Hematopoietic multipotent progenitor cell treated with erythropoietin and hydrocortisone succinate and interleukin-3 and kit ligand, for 17 days (in vitro differentiated cells): ENCODE measurements around the gene CLCNKA.
"Not testable (repeated sequence)": the region's sequence is repeated elsewhere in the genome, so short reads cannot be mapped to it uniquely, and the experiment has no call there.

ENCODE experiments used
- DNase-seq: peaks from one replicate; pipeline ENCODE4 v3.0.0-alpha.2; 2015; ENCODE audit warnings: low spot score

The CLCNKA gene

GRCh38 chr1:16017461-16018303 lies 4.2 kb upstream of the CLCNKA start, which contains the start of gene HSPB7:
Gene HSPB7, minus strand, starts transcription at chr1:16018043. Its CDS starts 80 bp downstream, at chr1:16017963.
- DNase-seq: no peak

- no peak for DNase-seq
These were observed 3.5 kb upstream of the CLCNKA start for GRCh38 chr1:16018308-16018707.

GRCh38 chr1:16018749-16019643 lies 2.8 kb upstream of the CLCNKA start:
- DNase-seq: no peak

DNA sequence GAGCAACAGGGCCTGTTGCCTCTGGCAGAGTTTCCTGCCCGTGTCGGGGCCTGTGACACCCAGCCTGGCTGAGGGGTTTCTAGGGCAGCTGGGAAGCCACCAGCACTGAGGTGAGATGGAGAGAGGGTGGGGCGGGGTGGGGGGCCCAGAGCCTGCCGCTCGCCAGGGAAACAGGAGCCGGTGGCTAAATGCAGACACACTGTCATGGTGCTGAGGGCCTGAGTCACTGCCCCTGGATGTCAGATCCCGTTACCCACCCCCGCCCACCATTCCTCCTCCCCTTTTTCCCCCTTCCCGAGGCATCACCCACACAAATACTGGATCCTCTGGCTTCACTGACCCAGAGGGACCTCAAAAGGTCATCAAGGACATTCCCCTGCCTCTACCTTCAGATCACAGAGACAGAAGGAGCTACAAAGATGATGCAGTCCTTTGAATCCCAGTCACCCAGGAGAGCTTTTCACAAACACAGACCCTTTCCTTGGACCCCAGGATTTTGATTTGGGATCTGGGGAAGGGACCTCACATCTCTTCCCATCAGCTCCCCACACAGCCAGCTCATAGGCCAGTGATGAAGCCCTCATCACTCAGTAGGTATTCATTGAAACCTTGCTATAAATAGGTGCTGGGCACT lies 2.1 kb upstream of the CLCNKA start:
- DNase-seq: no peak

DNA sequence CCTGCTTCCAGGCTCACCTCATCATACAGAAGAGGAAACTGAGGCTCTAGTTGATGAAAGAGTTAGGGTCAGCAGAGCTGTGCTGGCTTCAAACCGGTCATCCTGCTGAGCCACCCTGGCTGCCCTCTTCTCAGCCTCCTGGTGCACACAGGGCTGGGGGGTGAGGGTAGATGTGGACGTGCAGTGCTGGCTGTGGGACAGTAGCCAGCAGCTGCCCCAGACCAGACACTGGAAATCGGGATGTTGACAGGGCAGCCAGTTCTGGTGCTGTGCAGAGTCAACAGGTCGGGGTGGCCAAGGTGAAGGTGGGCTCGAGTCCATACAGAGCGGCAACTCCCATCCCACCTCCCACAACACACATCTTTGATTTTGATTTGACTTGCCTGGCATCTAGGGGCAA lies 1.5 kb upstream of the CLCNKA start:
- DNase-seq: no peak

DNA sequence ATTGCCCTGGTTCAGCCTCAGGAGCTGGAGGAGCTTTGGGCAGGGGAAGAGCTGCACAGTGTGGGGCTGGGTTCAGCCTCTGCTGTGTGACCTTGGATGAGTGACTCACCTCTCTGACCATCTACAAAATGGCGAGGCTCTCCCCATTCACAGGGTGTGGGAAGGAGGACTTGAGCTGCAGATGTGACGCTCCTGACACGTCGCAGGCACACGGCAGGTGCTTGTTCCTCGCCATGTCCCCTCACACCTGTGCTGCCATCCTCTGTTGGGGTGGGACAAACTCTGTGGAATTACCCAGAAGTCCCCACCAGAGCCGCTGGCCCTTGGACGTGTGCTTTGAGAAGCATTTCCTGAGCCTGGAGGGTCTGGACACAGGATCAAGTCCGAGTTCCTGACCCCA lies 958 bp upstream of the CLCNKA start:
- DNase-seq: not testable (repeated sequence)

DNA sequence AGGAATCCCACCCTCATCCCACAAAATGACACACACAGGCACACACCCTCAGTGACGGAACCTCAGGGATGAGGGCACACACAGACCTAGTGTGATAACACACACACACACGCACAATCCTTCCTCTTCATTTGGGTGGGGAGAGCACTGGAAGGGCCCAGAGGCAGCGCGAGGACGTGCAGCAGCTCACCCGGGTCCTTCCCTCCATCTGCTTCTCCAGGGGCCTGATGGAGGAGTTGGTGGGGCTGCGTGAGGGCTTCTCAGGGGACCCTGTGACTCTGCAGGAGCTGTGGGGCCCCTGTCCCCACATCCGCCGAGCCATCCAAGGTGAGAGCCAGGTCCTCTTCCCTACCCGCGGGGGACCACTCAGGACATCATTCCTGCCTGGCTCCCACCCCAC lies 557 bp downstream of the CLCNKA start:
- no peak for DNase-seq

DNA sequence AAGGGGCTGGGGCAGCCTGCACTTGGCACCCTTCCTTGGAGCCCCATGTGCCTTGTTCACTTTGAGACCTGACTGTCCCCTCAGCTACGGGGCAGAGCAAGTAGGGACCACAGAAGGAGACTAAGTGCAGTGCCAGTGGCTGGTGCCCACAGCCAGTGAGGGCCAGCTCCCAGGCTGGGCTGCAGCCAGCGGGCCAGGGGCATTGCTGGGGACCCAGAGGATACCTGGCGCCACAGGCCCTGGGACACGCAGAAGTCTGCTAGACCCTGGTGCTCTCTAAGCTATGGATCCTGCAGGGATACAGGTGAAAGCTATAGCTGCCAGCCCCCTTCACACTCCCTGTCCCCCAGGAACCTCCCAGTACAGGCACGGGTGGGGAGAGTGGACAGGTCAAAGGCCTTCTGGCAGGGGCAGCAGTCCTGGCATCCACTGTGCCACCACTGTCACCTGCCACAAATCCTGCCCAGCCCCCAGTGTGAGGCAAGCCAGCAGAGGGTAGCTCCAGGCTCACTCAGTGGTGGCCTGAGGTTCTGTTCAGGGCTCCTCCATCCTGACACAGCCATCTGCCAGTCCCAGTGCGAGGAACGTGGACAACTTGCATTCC lies 1.3 kb downstream of the CLCNKA start:
- no peak for DNase-seq

GRCh38 chr1:16026302-16026701 lies 4.5 kb downstream of the CLCNKA start:
- DNase-seq: not testable (repeated sequence)

- no peak for DNase-seq
These were observed 5.1 kb downstream of the CLCNKA start for GRCh38 chr1:16026723-16027484.

- DNase-seq: no peak
These were observed 6.6 kb downstream of the CLCNKA start for GRCh38 chr1:16028237-16029002.

GRCh38 chr1:16029003-16029268 lies 7.1 kb downstream of the CLCNKA start:
- DNase-seq: not testable (repeated sequence)

- DNase-seq: no peak
These were observed 7.5 kb downstream of the CLCNKA start for GRCh38 chr1:16029288-16029687.

- DNase-seq: no peak
These were observed 9.7 kb downstream of the CLCNKA start for GRCh38 chr1:16031551-16031950.

- peak; percentile 53 for DNase-seq
These were observed 10.7 kb downstream of the CLCNKA start for GRCh38 chr1:16032388-16033102.

- not testable (repeated sequence) for DNase-seq
These were observed 11.3 kb downstream of the CLCNKA start for GRCh38 chr1:16033103-16033632.

GRCh38 chr1:16036461-16036860 lies 14.6 kb downstream of the CLCNKA start:
- not testable (repeated sequence) for DNase-seq

- no peak for DNase-seq
These were observed 16.7 kb downstream of the CLCNKA start for GRCh38 chr1:16038620-16038912.

DNA sequence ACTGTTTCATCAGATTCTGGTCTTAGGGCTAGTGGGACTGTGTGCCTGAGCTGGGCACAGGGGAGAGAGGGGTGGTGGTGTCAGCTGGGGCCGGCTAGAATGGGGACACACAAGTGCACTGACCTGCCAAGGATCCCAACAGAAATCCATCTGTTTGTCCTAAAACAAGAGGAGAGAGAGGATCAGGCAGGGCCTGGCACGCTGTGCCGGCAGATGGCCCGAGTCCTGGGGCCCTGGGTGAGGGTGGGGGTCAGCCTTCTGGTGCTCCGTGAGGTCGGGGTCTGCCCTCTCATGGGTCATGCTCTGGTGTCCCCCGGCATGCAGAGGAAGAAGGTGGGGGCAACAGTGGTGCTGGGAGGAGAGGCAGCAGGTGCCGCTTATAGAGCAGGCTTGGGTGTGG lies 18.0 kb downstream of the CLCNKA start:
- not testable (repeated sequence) for DNase-seq

DNA sequence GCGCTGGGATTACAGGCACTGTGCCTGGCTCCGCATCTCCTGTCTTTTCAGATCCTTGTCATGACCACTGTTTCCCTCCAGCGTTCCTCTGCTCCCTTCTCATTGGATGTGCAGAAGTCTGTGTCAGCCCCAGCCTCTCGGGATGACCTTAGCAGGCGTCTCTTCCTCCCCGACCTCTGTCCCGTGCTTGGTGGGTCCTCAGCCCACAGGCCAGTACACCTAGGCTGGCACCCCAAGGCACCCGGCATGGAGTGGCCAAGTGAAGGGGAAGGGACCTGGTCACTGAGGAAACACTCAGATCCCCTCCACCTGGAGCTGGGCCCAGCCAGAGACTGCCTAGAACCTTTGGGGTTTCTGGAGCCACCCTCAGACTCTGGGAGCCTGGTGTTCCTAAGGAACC lies 19.4 kb downstream of the CLCNKA start:
- DNase-seq: no peak
